ENCODE measurements around the gene RFXANK. TPM values are rescaled to one million over a fixed set of nuclear protein-coding genes. Genes with fewer than 3 reads are reported as not detected.

The RFXANK gene
- total RNA-seq, 1 experiment from 2014 or later, result 78.7 TPM

GRCh38 chr19:19155495-19156219, 36.4 kb upstream of the RFXANK start:
- ATAC-seq (no peak), DNase-seq (ENCODE audit: low spot score) (no peak)
- H3K27me3 Mint-ChIP-seq (ENCODE audit: low read depth), result peaks cover 33% of the 10 kb centered on the region
- H3K36me3 Mint-ChIP-seq, result no peaks in the 10 kb centered on the region
- H3K27ac Mint-ChIP-seq, result no peak overlapping the region
- H3K4me1 Mint-ChIP-seq, result peaks cover 5% of the 10 kb centered on the region; the same call in 1 of the 2 replicates
- no peak for TF ChIP-seq E2F1 (CRISPR knock-in tag; IDR thresholded peaks at IDR 0.05)
- TF ChIP-seq PRRX2 (CRISPR knock-in tag; IDR thresholded peaks at IDR 0.05), result no peak
- TF ChIP-seq ESRRA (CRISPR knock-in tag; IDR thresholded peaks at IDR 0.05; ENCODE audit: borderline replicate concordance), result no peak
- TF ChIP-seq RELA (CRISPR knock-in tag; IDR thresholded peaks at IDR 0.05; ENCODE audit: borderline replicate concordance), result no peak
- no peak for TF ChIP-seq ATF2 (CRISPR knock-in tag; IDR thresholded peaks at IDR 0.05; ENCODE audit: borderline replicate concordance, low read depth)
- no peak for TF ChIP-seq JUN (CRISPR knock-in tag; IDR thresholded peaks at IDR 0.05)
- no peak for TF ChIP-seq CBFB (CRISPR knock-in tag; IDR thresholded peaks at IDR 0.05; ENCODE audit: low read depth)
- TF ChIP-seq ATF3 (CRISPR knock-in tag; conservative IDR thresholded peaks at IDR 0.05), result no peak
- TF ChIP-seq MLX (CRISPR knock-in tag; IDR thresholded peaks at IDR 0.05), result no peak
- TF ChIP-seq KAT7 (CRISPR knock-in tag; IDR thresholded peaks at IDR 0.05; ENCODE audit: borderline replicate concordance), result no peak
- ChIA-PET POLR2A (interaction anchor here (1.9 kb wide), 1 partner anchor 14 kb away, joined by 8 read pairs; the partner anchor contains the start of gene MEF2B), CTCF (interaction anchor here (2.7 kb wide), 1 partner anchor 10 kb away, joined by 22 read pairs; no protein-coding TSS in a partner anchor)
- no peaks in the 10 kb centered on the region for H3K9me3 Mint-ChIP-seq
- H3K4me3 Mint-ChIP-seq, result no peak overlapping the region

- DNase-seq (ENCODE audit: low spot score) (no peak), ATAC-seq (no peak)
- no peak overlapping the region for H3K27ac Mint-ChIP-seq
- CTCF ChIA-PET, result interaction anchor here (0.7 to 3.5 kb wide), 3 partner anchors 12 to 42 kb away, joined by 3 to 18 read pairs (median 6); no protein-coding TSS in a partner anchor
- POLR2A ChIA-PET, result interaction anchor here (1.2 kb wide), 1 partner anchor 396 kb away, joined by 3 read pairs; no protein-coding TSS in a partner anchor
- H3K4me3 Mint-ChIP-seq, result no peak overlapping the region
- H3K36me3 Mint-ChIP-seq, result no peaks in the 10 kb centered on the region
- H3K9me3 Mint-ChIP-seq, result no peaks in the 10 kb centered on the region
- peaks cover 40% of the 10 kb centered on the region for H3K27me3 Mint-ChIP-seq (ENCODE audit: low read depth)
- peaks cover 12% of the 10 kb centered on the region for H3K4me1 Mint-ChIP-seq
- TF ChIP-seq, protein P1, sequence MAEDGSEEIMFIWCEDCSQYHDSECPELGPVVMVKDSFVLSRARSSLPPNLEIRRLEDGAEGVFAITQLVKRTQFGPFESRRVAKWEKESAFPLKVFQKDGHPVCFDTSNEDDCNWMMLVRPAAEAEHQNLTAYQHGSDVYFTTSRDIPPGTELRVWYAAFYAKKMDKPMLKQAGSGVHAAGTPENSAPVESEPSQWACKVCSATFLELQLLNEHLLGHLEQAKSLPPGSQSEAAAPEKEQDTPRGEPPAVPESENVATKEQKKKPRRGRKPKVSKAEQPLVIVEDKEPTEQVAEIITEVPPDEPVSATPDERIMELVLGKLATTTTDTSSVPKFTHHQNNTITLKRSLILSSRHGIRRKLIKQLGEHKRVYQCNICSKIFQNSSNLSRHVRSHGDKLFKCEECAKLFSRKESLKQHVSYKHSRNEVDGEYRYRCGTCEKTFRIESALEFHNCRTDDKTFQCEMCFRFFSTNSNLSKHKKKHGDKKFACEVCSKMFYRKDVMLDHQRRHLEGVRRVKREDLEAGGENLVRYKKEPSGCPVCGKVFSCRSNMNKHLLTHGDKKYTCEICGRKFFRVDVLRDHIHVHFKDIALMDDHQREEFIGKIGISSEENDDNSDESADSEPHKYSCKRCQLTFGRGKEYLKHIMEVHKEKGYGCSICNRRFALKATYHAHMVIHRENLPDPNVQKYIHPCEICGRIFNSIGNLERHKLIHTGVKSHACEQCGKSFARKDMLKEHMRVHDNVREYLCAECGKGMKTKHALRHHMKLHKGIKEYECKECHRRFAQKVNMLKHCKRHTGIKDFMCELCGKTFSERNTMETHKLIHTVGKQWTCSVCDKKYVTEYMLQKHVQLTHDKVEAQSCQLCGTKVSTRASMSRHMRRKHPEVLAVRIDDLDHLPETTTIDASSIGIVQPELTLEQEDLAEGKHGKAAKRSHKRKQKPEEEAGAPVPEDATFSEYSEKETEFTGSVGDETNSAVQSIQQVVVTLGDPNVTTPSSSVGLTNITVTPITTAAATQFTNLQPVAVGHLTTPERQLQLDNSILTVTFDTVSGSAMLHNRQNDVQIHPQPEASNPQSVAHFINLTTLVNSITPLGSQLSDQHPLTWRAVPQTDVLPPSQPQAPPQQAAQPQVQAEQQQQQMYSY (CRISPR knock-in tag; IDR thresholded peaks at IDR 0.05), result no peak
- TF ChIP-seq USF1 (CRISPR knock-in tag; IDR thresholded peaks at IDR 0.05), result no peak
- TF ChIP-seq NR1H2 (CRISPR knock-in tag; IDR thresholded peaks at IDR 0.05), result no peak
- TF ChIP-seq USF2 (CRISPR knock-in tag; IDR thresholded peaks at IDR 0.05), result no peak
- no peak for TF ChIP-seq ZNF317 (CRISPR knock-in tag; IDR thresholded peaks at IDR 0.05; ENCODE audit: borderline replicate concordance, low read depth)
- TF ChIP-seq STAT6 (CRISPR knock-in tag; conservative IDR thresholded peaks at IDR 0.05; ENCODE audit: low read depth), result no peak
- TF ChIP-seq, protein P2, sequence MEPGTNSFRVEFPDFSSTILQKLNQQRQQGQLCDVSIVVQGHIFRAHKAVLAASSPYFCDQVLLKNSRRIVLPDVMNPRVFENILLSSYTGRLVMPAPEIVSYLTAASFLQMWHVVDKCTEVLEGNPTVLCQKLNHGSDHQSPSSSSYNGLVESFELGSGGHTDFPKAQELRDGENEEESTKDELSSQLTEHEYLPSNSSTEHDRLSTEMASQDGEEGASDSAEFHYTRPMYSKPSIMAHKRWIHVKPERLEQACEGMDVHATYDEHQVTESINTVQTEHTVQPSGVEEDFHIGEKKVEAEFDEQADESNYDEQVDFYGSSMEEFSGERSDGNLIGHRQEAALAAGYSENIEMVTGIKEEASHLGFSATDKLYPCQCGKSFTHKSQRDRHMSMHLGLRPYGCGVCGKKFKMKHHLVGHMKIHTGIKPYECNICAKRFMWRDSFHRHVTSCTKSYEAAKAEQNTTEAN (CRISPR knock-in tag; IDR thresholded peaks at IDR 0.05), result no peak
- TF ChIP-seq, protein P3, sequence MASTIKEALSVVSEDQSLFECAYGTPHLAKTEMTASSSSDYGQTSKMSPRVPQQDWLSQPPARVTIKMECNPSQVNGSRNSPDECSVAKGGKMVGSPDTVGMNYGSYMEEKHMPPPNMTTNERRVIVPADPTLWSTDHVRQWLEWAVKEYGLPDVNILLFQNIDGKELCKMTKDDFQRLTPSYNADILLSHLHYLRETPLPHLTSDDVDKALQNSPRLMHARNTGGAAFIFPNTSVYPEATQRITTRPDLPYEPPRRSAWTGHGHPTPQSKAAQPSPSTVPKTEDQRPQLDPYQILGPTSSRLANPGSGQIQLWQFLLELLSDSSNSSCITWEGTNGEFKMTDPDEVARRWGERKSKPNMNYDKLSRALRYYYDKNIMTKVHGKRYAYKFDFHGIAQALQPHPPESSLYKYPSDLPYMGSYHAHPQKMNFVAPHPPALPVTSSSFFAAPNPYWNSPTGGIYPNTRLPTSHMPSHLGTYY (CRISPR knock-in tag; IDR thresholded peaks at IDR 0.05), result no peak
These were observed 34.2 kb upstream of the RFXANK start for GRCh38 chr19:19157808-19158207.
